ENCODE measurements around the gene PRCC.
"Not testable (repeated sequence)": the region's sequence is repeated elsewhere in the genome, so short reads cannot be mapped to it uniquely, and the experiment has no call there.

The PRCC gene

GRCh38 chr1:156750711-156751450 is 16.5 kb upstream of the PRCC start:
- H3K27ac ChIP-seq: peak overlapping the region; percentile 97
- TF ChIP-seq, protein P1, sequence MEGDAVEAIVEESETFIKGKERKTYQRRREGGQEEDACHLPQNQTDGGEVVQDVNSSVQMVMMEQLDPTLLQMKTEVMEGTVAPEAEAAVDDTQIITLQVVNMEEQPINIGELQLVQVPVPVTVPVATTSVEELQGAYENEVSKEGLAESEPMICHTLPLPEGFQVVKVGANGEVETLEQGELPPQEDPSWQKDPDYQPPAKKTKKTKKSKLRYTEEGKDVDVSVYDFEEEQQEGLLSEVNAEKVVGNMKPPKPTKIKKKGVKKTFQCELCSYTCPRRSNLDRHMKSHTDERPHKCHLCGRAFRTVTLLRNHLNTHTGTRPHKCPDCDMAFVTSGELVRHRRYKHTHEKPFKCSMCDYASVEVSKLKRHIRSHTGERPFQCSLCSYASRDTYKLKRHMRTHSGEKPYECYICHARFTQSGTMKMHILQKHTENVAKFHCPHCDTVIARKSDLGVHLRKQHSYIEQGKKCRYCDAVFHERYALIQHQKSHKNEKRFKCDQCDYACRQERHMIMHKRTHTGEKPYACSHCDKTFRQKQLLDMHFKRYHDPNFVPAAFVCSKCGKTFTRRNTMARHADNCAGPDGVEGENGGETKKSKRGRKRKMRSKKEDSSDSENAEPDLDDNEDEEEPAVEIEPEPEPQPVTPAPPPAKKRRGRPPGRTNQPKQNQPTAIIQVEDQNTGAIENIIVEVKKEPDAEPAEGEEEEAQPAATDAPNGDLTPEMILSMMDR (conservative IDR thresholded peaks at IDR 0.05): no peak

DNA sequence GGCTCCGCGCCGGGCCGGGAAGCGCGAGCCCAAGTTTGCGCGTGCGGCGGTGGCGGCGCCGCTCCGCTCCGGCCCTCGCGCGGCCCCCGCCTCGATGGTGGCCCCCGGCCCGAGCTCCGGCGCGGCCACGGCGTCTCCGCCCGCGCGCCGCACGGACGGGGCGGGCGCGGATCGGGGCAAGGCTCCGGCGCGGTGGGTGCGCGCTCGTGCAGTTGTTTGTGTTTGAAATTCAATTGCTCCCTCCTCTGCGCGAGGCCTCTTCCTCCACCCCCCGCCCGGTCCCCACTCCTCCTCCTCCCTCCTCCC is 15.9 kb upstream of the PRCC start, which contains the start of gene HDGF:
TSS of gene HDGF (minus strand) at position 225 of the 306 bp plus-strand sequence. CDS start 246 bp downstream, outside the sequence.
- TF ChIP-seq, protein P1 (conservative IDR thresholded peaks at IDR 0.05): no peak

GRCh38 chr1:156751757-156752481 is 15.4 kb upstream of the PRCC start:
- H3K27ac ChIP-seq: peak overlapping the region; percentile 97

More for the DNA sequence above, 15.9 kb upstream of the PRCC start, which contains the start of gene HDGF:
- peak within 1 kb of the TSS; percentile 97 for H3K27ac ChIP-seq

GRCh38 chr1:156752843-156753482 is 14.4 kb upstream of the PRCC start:
- H3K27ac ChIP-seq: peak overlapping the region; percentile 97
- TF ChIP-seq, protein P1 (conservative IDR thresholded peaks at IDR 0.05): no peak

More at GRCh38 chr1:156751757-156752481, 15.4 kb upstream of the PRCC start:
- TF ChIP-seq, protein P1 (conservative IDR thresholded peaks at IDR 0.05): no peak

DNA sequence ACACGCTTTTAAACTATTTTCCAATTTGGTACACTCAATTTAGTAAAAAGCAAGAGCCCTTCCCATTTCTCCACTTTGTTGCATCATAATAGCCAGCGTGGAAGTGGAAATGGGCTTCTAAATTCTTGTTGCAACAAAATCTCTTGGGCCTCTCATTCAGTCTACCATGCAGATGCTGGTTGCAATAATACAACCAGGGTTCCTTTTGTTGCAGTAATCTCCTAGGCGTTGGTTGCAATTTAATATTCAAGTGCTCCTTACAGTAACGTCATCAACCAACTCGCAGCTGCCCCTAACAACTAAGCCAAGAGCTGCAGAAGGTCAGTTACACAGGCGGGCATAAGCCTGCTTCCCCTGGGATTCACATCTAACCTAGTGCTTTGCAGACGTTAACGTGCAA is 13.1 kb upstream of the PRCC start:
- TF ChIP-seq, protein P1 (conservative IDR thresholded peaks at IDR 0.05): no peak
- no peak overlapping the region for H3K27ac ChIP-seq

DNA sequence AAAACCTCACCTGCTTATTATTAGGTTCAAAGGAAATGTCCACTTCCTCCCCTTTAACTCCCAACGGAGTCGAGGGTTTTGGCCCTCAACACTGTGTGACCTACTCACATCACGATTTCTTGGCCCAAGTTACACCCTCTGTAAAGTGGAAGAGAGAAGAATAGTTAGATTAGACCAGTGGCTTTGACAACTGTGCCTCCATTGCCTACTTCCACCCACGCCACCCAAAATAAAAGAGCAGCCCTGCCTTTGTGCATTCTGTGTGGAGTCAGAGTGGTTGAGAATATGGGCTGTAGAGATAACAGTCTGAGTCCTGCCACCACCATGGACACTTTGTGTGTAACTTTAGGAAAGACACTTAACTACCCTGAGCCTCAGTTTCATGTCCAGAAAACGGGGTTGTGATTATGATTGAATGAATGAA is 11.8 kb upstream of the PRCC start:
- H3K27ac ChIP-seq: no peak overlapping the region
- TF ChIP-seq, protein P1 (conservative IDR thresholded peaks at IDR 0.05): no peak

- TF ChIP-seq, protein P1 (conservative IDR thresholded peaks at IDR 0.05): no peak
- H3K27ac ChIP-seq: no peak overlapping the region
Observed at GRCh38 chr1:156756355-156756754, 11.0 kb upstream of the PRCC start.

- H3K27ac ChIP-seq: not testable (repeated sequence)
Observed at GRCh38 chr1:156757572-156758253, 9.6 kb upstream of the PRCC start.

Data from VCaP (cell line).